ENCODE measurements around the gene CLEC14A. TPM values are rescaled to one million over a fixed set of nuclear protein-coding genes. Genes with fewer than 3 reads are reported as not detected.

CLEC14A gene
- total and polyA plus RNA-seq, 9 of the 15 experiments (the other 6 are each of a cell fraction or from before 2014, with no cell fraction given): not detected

DNA sequence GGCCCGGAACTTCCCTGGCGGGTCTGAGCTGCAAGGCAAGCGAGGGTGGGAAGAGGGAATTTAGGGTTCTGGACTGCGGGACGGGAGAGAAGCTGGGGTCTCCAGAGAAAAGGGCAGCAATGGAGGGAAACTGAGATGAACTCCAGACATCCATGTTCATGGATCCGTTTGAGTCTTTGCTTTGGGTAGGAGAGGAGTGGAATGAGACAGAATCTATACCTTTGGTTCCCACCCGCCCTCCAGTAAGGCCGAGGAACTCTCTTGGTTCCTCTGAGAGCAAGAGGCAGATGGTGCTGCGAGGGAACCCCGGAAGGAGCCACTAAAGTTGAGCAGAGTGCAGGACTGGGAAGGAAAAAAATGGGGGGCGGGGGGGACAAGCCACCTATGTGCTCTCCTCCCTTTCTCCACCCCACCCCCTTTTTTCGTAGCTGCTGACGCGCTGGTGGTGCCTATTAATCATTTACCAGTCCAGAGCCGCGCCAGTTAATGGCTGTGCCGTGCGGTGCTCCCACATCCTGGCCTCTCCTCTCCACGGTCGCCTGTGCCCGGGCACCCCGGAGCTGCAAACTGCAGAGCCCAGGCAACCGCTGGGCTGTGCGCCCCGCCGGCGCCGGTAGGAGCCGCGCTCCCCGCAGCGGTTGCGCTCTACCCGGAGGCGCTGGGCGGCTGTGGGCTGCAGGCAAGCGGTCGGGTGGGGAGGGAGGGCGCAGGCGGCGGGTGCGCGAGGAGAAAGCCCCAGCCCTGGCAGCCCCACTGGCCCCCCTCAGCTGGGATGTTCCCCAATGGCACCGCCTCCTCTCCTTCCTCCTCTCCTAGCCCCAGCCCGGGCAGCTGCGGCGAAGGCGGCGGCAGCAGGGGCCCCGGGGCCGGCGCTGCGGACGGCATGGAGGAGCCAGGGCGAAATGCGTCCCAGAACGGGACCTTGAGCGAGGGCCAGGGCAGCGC lies 47.0 kb downstream of the CLEC14A start (continued):
- TF ChIP-seq REST (IDR thresholded peaks at IDR 0.05; ENCODE audit: borderline replicate concordance) (no peak), REST (CRISPR knock-in tag; IDR thresholded peaks at IDR 0.05; ENCODE audit: low read depth) (no peak), HDAC8 (tag; IDR thresholded peaks at IDR 0.05) (no peak), ELF2 (CRISPR knock-in tag; IDR thresholded peaks at IDR 0.05) (no peak), NFRKB (IDR thresholded peaks at IDR 0.05; ENCODE audit: low read depth) (no peak), ZKSCAN1 (IDR thresholded peaks at IDR 0.05; ENCODE audit: low read depth, low read length) (no peak), STAG1 (CRISPR knock-in tag; IDR thresholded peaks at IDR 0.05; ENCODE audit: borderline replicate concordance) (no peak)
- TF ChIP-seq, protein P1, sequence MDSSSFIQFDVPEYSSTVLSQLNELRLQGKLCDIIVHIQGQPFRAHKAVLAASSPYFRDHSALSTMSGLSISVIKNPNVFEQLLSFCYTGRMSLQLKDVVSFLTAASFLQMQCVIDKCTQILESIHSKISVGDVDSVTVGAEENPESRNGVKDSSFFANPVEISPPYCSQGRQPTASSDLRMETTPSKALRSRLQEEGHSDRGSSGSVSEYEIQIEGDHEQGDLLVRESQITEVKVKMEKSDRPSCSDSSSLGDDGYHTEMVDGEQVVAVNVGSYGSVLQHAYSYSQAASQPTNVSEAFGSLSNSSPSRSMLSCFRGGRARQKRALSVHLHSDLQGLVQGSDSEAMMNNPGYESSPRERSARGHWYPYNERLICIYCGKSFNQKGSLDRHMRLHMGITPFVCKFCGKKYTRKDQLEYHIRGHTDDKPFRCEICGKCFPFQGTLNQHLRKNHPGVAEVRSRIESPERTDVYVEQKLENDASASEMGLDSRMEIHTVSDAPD (CRISPR knock-in tag; IDR thresholded peaks at IDR 0.05): no peak
